Urinary bladder (tissue), 2 donors: ENCODE data around the gene OR51B2. TPM values are rescaled to one million over a fixed set of nuclear protein-coding genes. Genes with fewer than 3 reads are reported as not detected.

ENCODE experiments used
- polyA plus RNA-seq: library from polyadenylated mRNA; stranded (reverse); fragments of 200-250 nt; gene quantifications from one replicate; pipeline ENCODE4 v1.2.3, GENCODE V29; 2013
- small RNA-seq: library from RNA; depleted of rRNA; stranded (forward); fragments of <200 nt; gene quantifications from one replicate; pipeline ENCODE3, GENCODE V24; 2014
- total RNA-seq: library from RNA; depleted of rRNA; stranded (reverse); fragments of >200 nt; gene quantifications from one replicate; pipeline ENCODE4 v1.2.3, GENCODE V29; 2014
- donor health status: healthy.

The OR51B2 gene
- total and polyA plus RNA-seq, 2 donors = 1.7 TPM; not detected in 1

Small RNAs within 50 kb of the gene (small RNA-seq; reads per million reads assigned to genes)
- not detected for gene AC104389.3

Other genes with a start within 250 kb of the OR51B2 start
- gene OR52A5, start 185.9 kb downstream of the OR51B2 start, total RNA-seq = not detected
- not detected for gene OR52A5, start 185.9 kb downstream of the OR51B2 start, polyA plus RNA-seq
- not detected for gene OR52A1, start 169.5 kb downstream of the OR51B2 start, total RNA-seq
- not detected for gene OR52A1, start 169.5 kb downstream of the OR51B2 start, polyA plus RNA-seq
- gene OR51V1, start 123.6 kb downstream of the OR51B2 start, total RNA-seq = not detected
- gene OR51V1, start 123.6 kb downstream of the OR51B2 start, polyA plus RNA-seq = not detected
- gene HBB, start 97.2 kb downstream of the OR51B2 start, total RNA-seq = 394 TPM
- gene HBB, start 97.2 kb downstream of the OR51B2 start, polyA plus RNA-seq = 10.1 TPM
- gene HBD, start 89.8 kb downstream of the OR51B2 start, total RNA-seq = not detected
- not detected for gene HBD, start 89.8 kb downstream of the OR51B2 start, polyA plus RNA-seq
- gene HBG1, start 74.4 kb downstream of the OR51B2 start, total RNA-seq = 39.3 TPM
- not detected for gene HBG1, start 74.4 kb downstream of the OR51B2 start, polyA plus RNA-seq
- gene HBG2, start 69.5 kb downstream of the OR51B2 start, total RNA-seq = 2,457 TPM
- gene HBG2, start 69.5 kb downstream of the OR51B2 start, polyA plus RNA-seq = not detected
- 3.0 TPM for gene HBE1, start 54.4 kb downstream of the OR51B2 start, total RNA-seq
- gene HBE1, start 54.4 kb downstream of the OR51B2 start, polyA plus RNA-seq = 0.18 TPM
- 2.0 TPM for gene OR51B4, start 22.4 kb downstream of the OR51B2 start, total RNA-seq
- not detected for gene OR51B4, start 22.4 kb downstream of the OR51B2 start, polyA plus RNA-seq
- gene OR51B5, start 19.2 kb upstream of the OR51B2 start, total RNA-seq = 4.3 TPM
- gene OR51B5, start 19.2 kb upstream of the OR51B2 start, polyA plus RNA-seq = not detected
- not detected for gene OR51B6, start 27.2 kb upstream of the OR51B2 start, total RNA-seq
- gene OR51B6, start 27.2 kb upstream of the OR51B2 start, polyA plus RNA-seq = not detected
- gene OR51M1, start 59.5 kb upstream of the OR51B2 start, total RNA-seq = not detected
- gene OR51M1, start 59.5 kb upstream of the OR51B2 start, polyA plus RNA-seq = not detected
- gene OR51Q1, start 97.8 kb upstream of the OR51B2 start, total RNA-seq = not detected
- gene OR51Q1, start 97.8 kb upstream of the OR51B2 start, polyA plus RNA-seq = not detected
- gene OR51I1, start 117.2 kb upstream of the OR51B2 start, total RNA-seq = 0.63 TPM
- not detected for gene OR51I1, start 117.2 kb upstream of the OR51B2 start, polyA plus RNA-seq
- gene OR51I2, start 125.0 kb upstream of the OR51B2 start, total RNA-seq = not detected
- gene OR51I2, start 125.0 kb upstream of the OR51B2 start, polyA plus RNA-seq = not detected
- gene OR52D1, start 164.4 kb upstream of the OR51B2 start, total RNA-seq = not detected
- gene OR52D1, start 164.4 kb upstream of the OR51B2 start, polyA plus RNA-seq = not detected
- 0.58 TPM for gene UBQLN3, start 185.7 kb upstream of the OR51B2 start, total RNA-seq
- gene UBQLN3, start 185.7 kb upstream of the OR51B2 start, polyA plus RNA-seq = not detected
- gene UBQLNL, start 192.4 kb upstream of the OR51B2 start, total RNA-seq = 0.85 TPM
- 0.35 TPM for gene UBQLNL, start 192.4 kb upstream of the OR51B2 start, polyA plus RNA-seq
- gene OR52H1, start 224.2 kb upstream of the OR51B2 start, total RNA-seq = 2.2 TPM
- gene OR52H1, start 224.2 kb upstream of the OR51B2 start, polyA plus RNA-seq = not detected